HS-5 (cell line): Measurements from ENCODE around the gene USP36.
"Not testable (repeated sequence)": the region's sequence is repeated elsewhere in the genome, so short reads cannot be mapped to it uniquely, and the experiment has no call there.

Experiments
- DNase-seq: peaks from one replicate; pipeline ENCODE4 v3.0.0-alpha.2; 2012; ENCODE audit warnings: low read depth

The USP36 gene

GRCh38 chr17:78765821-78766220 is 74.8 kb downstream of the USP36 start:
- no peak for DNase-seq

- no peak for DNase-seq
Measured at GRCh38 chr17:78764871-78765270, 75.7 kb downstream of the USP36 start.

- no peak for DNase-seq
Measured at GRCh38 chr17:78763561-78763960, 77.1 kb downstream of the USP36 start.

- no peak for DNase-seq
Measured at GRCh38 chr17:78761789-78762406, 78.7 kb downstream of the USP36 start.

- no peak for DNase-seq
Measured at GRCh38 chr17:78759969-78760352, 80.7 kb downstream of the USP36 start.

- no peak for DNase-seq
Measured at GRCh38 chr17:78759203-78759968, 81.2 kb downstream of the USP36 start.

GRCh38 chr17:78753316-78754250 is 87.0 kb downstream of the USP36 start:
- DNase-seq = no peak

GRCh38 chr17:78751447-78752161 is 89.0 kb downstream of the USP36 start:
- no peak for DNase-seq

GRCh38 chr17:78751000-78751399 is 89.6 kb downstream of the USP36 start:
- not testable (repeated sequence) for DNase-seq

GRCh38 chr17:78748730-78749317 is 91.8 kb downstream of the USP36 start:
- DNase-seq = peak; percentile 39

- no peak for DNase-seq
Measured at GRCh38 chr17:78748048-78748729, 92.4 kb downstream of the USP36 start.

- no peak for DNase-seq
Measured at GRCh38 chr17:78747488-78747887, 93.1 kb downstream of the USP36 start.

- no peak for DNase-seq
Measured at GRCh38 chr17:78746949-78747269, 93.7 kb downstream of the USP36 start.

- DNase-seq = no peak
Measured at GRCh38 chr17:78746263-78746948, 94.2 kb downstream of the USP36 start.
